Cardiac muscle cell (in vitro differentiated cells and primary cell): ENCODE data around the gene SNED1. TPM values are rescaled to one million over a fixed set of nuclear protein-coding genes. Genes with fewer than 3 reads are reported as not detected.

ENCODE experiments used
- DNase-seq, 2 donors: peaks; one replicate each; pipeline versions ENCODE4 v3.0.0 to v3.0.0-alpha.2; 2010 to 2017; ENCODE audit warnings: low read depth in 1 of 2, low spot score in 1 of 2
- H3K27ac ChIP-seq: fragments of 200-600 bp; sonication (generic); 2 replicates; pipeline ENCODE4 v1.5.1; 2016
- H3K27me3 ChIP-seq: fragments of 200-600 bp; sonication (generic); 2 replicates; pipeline ENCODE4 v1.6.0; 2016; ENCODE audit warnings: control low read depth
- H3K36me3 ChIP-seq: fragments of 200-600 bp; sonication (generic); 2 replicates; pipeline ENCODE4 v1.5.1; 2016; ENCODE audit warnings: control low read depth
- H3K4me1 ChIP-seq: fragments of 200-600 bp; sonication (generic); 2 replicates; pipeline ENCODE4 v1.8.1; 2017; ENCODE audit warnings: low read depth, mild to moderate bottlenecking, mixed run types
- H3K4me3 ChIP-seq: fragments of 200-600 bp; sonication (generic); 2 replicates; pipeline ENCODE4 v1.5.1; 2016; ENCODE audit warnings: mild to moderate bottlenecking
- H3K9me3 ChIP-seq: fragments of 200-600 bp; sonication (generic); 2 replicates; pipeline ENCODE4 v1.5.1; 2017; ENCODE audit warnings: low read depth, mild to moderate bottlenecking, control low read depth
- CTCF ChIP-seq: IDR thresholded peaks from 2 replicates; pipeline ENCODE4 v1.5.1; 2012; ENCODE audit warnings: low read depth, mild to moderate bottlenecking, low read length
- polyA plus RNA-seq: library from polyadenylated mRNA; unstranded; fragments of >200 nt; fragmentation: Nextera tagmentation; extraction: Ambion mirVana; gene quantifications from 2 replicates; pipeline ENCODE4 v1.2.1, GENCODE V29; 2016
- total RNA-seq: library from RNA; depleted of rRNA; stranded (reverse); fragments of >200 nt; gene quantifications from 2 replicates; pipeline ENCODE4 v1.2.3, GENCODE V29; 2016

The SNED1 gene
- total and polyA plus RNA-seq, 2 experiments from 2014 or later = 0.09 to 0.76 TPM

GRCh38 chr2:241047253-241048010 is 49.0 kb downstream of the SNED1 start:
- Histone ChIP-seq H3K27me3 (no peaks in the 10 kb centered on the region), H3K36me3 (no peaks in the 10 kb centered on the region), H3K9me3 (no peaks in the 10 kb centered on the region), H3K27ac (no peak overlapping the region), H3K4me1 (no peaks in the 10 kb centered on the region), H3K4me3 (no peak overlapping the region)
- no peak for TF ChIP-seq CTCF
- DNase-seq = no peak

- Histone ChIP-seq H3K4me1 (no peaks in the 10 kb centered on the region), H3K4me3 (no peak overlapping the region), H3K9me3 (no peaks in the 10 kb centered on the region), H3K27ac (no peak overlapping the region), H3K36me3 (no peaks in the 10 kb centered on the region), H3K27me3 (no peaks in the 10 kb centered on the region)
- no peak for DNase-seq
- no peak for TF ChIP-seq CTCF
Measured at GRCh38 chr2:241048149-241048948, 49.9 kb downstream of the SNED1 start.

- Histone ChIP-seq H3K9me3 (no peaks in the 10 kb centered on the region), H3K27me3 (no peaks in the 10 kb centered on the region), H3K36me3 (no peaks in the 10 kb centered on the region), H3K27ac (no peak overlapping the region), H3K4me3 (no peak overlapping the region), H3K4me1 (no peaks in the 10 kb centered on the region)
- no peak for TF ChIP-seq CTCF
- DNase-seq = no peak
Measured at GRCh38 chr2:241048949-241049343, 50.5 kb downstream of the SNED1 start.

GRCh38 chr2:241049739-241050623 is 51.6 kb downstream of the SNED1 start:
- no peak overlapping the region for H3K27ac ChIP-seq

More at GRCh38 chr2:241049739-241050623, 51.6 kb downstream of the SNED1 start:
- no peak for TF ChIP-seq CTCF
- DNase-seq = peak; percentile 38 to 77
- H3K27me3 ChIP-seq = no peaks in the 10 kb centered on the region
- no peaks in the 10 kb centered on the region for H3K36me3 ChIP-seq
- no peaks in the 10 kb centered on the region for H3K9me3 ChIP-seq
- H3K4me3 ChIP-seq = no peak overlapping the region
- no peaks in the 10 kb centered on the region for H3K4me1 ChIP-seq
